CD8-positive, alpha-beta memory T cell (primary cell): ENCODE measurements around the gene SGSH. TPM values are rescaled to one million over a fixed set of nuclear protein-coding genes. Genes with fewer than 3 reads are reported as not detected.

ENCODE experiments used
- CTCF ChIA-PET: fragments of 350-600 bp; sonication (Branson Sonifier 250); formaldehyde crosslinking; loops from one replicate; lab custom pipeline; 2021; ENCODE audit warnings: antibody characterized with exemption; lab: Charles Lee
- POLR2A ChIA-PET: fragments of 350-600 bp; sonication (Branson Sonifier 250); formaldehyde crosslinking; loops from one replicate; lab custom pipeline; 2021; ENCODE audit warnings: antibody characterized with exemption; lab: Charles Lee
- DNase-seq, 5 donors: peaks; one replicate each; pipeline versions ENCODE4 v3.0.0 to v3.0.0-alpha.2; 2020 to 2022; ENCODE audit warnings: mixed read lengths in 1 of 5
- H3K27ac ChIP-seq: one replicate; pipeline ENCODE4 v1.7.0; 2013; ENCODE audit warnings: low read depth, mild to moderate bottlenecking, low read length, moderate library complexity
- H3K27me3 ChIP-seq: 2 replicates; pipeline ENCODE4 v1.7.0; 2013; ENCODE audit warnings: low read length, mild to moderate bottlenecking; ENCODE audit not compliant: insufficient read depth, poor library complexity, severe bottlenecking
- H3K36me3 ChIP-seq: 2 replicates; pipeline ENCODE4 v1.7.0; 2013; ENCODE audit warnings: mild to moderate bottlenecking, low read length, moderate library complexity; ENCODE audit not compliant: insufficient read depth
- H3K4me1 ChIP-seq: 2 replicates; pipeline ENCODE4 v1.7.0; 2013; ENCODE audit warnings: mild to moderate bottlenecking, low read length, moderate library complexity; ENCODE audit not compliant: insufficient read depth
- H3K4me3 ChIP-seq: 2 replicates; pipeline ENCODE4 v1.7.0; 2013; ENCODE audit warnings: mild to moderate bottlenecking, low read length
- H3K9me3 ChIP-seq: 2 replicates; pipeline ENCODE4 v1.7.0; 2013; ENCODE audit warnings: mild to moderate bottlenecking, low read length
- H3K27ac Mint-ChIP-seq, 8 donors: one replicate each; pipeline ENCODE4 v1.8.0; 2020 to 2021; ENCODE audit warnings: mixed read lengths in 8 of 8, mild to moderate bottlenecking in 6 of 8, inconsistent platforms in 3 of 8, moderate library complexity in 3 of 8
- H3K27me3 Mint-ChIP-seq, 2 donors: one replicate each; pipeline ENCODE4 v1.8.0; 2020 to 2021; ENCODE audit warnings: mixed read lengths in 2 of 2, mild to moderate bottlenecking in 1 of 2, moderate library complexity in 1 of 2
- H3K36me3 Mint-ChIP-seq, 3 donors: one replicate each; pipeline ENCODE4 v1.8.0; 2020 to 2021; ENCODE audit warnings: mixed read lengths in 3 of 3, inconsistent platforms in 1 of 3, mild to moderate bottlenecking in 1 of 3
- H3K4me1 Mint-ChIP-seq, 3 donors: one replicate each; pipeline ENCODE4 v1.8.0; 2020 to 2021; ENCODE audit warnings: mixed read lengths in 3 of 3, inconsistent platforms in 1 of 3, mild to moderate bottlenecking in 1 of 3
- H3K4me3 Mint-ChIP-seq, 7 donors: one replicate each; pipeline ENCODE4 v1.8.0; 2020 to 2021; ENCODE audit warnings: mixed read lengths in 7 of 7, mild to moderate bottlenecking in 6 of 7, moderate library complexity in 4 of 7, inconsistent platforms in 2 of 7
- H3K9me3 Mint-ChIP-seq, 5 donors: one replicate each; pipeline ENCODE4 v1.8.0; 2020 to 2022; ENCODE audit warnings: mixed read lengths in 5 of 5, mild to moderate bottlenecking in 3 of 5, moderate library complexity in 2 of 5, inconsistent platforms in 1 of 5
- polyA plus RNA-seq: library from polyadenylated mRNA; unstranded; fragments of 300-500 nt; fragmentation: Illumina TruSeq; gene quantifications from one replicate; pipeline ENCODE4 v1.2.3, GENCODE V29; 2021
- total RNA-seq, 2 experiments: library from RNA; stranded (reverse); gene quantifications; one replicate each; pipeline ENCODE4 v1.2.3, GENCODE V29; 2021

Gene SGSH
- total RNA-seq (10 to 100 TPM; 23.2 to 27.2 TPM), polyA plus RNA-seq (46.7 TPM)

DNA sequence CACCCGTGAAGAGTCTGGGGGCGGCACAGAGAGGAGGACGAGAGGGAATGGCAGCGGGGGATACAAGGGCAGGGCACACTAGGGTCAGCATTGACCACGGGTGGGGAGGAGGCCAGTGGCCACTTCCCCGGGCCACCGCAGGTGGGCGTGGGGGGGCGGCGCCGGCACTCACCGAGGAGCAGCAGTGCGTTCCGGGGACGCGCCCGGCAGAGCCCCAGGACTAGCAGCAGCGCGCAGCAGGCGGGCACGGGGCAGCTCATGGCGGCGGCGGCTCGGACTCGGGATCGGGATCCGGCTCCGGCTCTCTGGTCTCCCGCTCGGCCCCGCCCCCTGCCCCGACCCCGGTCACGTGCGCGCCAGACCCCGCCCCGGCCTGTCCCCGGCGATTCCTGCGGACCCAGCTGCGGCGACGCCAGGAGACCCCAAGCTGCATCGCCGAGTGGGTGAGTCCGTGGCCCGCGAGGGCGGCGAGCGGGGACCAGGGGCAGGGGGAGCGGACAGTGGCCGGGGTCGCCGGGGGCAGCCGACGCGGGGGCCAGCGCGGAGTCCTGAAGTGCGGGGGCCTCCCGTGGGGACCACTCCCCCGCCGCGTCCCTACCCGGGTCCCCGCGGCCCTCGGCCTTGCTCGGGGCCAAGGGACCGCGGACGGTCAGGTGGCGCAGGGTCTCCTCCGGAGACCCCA lies at the start of gene SGSH, which contains the start of gene SLC26A11:
Gene SGSH (minus strand): TSS at position 280 of the 682 bp plus-strand sequence. CDS start 20 bp downstream, at position 260.
Gene SLC26A11 (plus strand): TSS at position 374 of the 682 bp plus-strand sequence. CDS start 1,134 bp downstream, outside the sequence.
- Histone ChIP-seq H3K9me3 (no peaks in the 10 kb centered on the region), H3K27ac (peak within 1 kb of the TSS; percentile 94), H3K4me3 (peak within 1 kb of the TSS; percentile 99), H3K27me3 (no peaks in the 10 kb centered on the region), H3K4me1 (peaks cover 31% of the 10 kb centered on the region), H3K36me3 (peaks cover 7% of the 10 kb centered on the region)
- no peaks in the 10 kb centered on the region for H3K27me3 Mint-ChIP-seq
- peaks cover 42 to 67% (median 44%) of the 10 kb centered on the region in 3 donors for H3K4me1 Mint-ChIP-seq
- H3K27ac Mint-ChIP-seq = peak within 1 kb of the TSS; percentile 87 to 99 (median 96)
- peak; percentile 31 to 71 (median 49) for DNase-seq
- H3K9me3 Mint-ChIP-seq = no peaks in the 10 kb centered on the region
- ChIA-PET CTCF (interaction anchor here (0.8 to 1.7 kb wide), 3 partner anchors 18 to 25 kb away, joined by 3 to 10 read pairs (median 3); no protein-coding TSS in a partner anchor), POLR2A (interaction anchor here (1.3 kb wide), 1 partner anchor 41 kb away, joined by 7 read pairs; no protein-coding TSS in a partner anchor)
- H3K36me3 Mint-ChIP-seq = peaks cover 0 to 63% (median 22%) of the 10 kb centered on the region in 3 donors
- H3K4me3 Mint-ChIP-seq = peak within 1 kb of the TSS; percentile 90 to 99 (median 95)

DNA sequence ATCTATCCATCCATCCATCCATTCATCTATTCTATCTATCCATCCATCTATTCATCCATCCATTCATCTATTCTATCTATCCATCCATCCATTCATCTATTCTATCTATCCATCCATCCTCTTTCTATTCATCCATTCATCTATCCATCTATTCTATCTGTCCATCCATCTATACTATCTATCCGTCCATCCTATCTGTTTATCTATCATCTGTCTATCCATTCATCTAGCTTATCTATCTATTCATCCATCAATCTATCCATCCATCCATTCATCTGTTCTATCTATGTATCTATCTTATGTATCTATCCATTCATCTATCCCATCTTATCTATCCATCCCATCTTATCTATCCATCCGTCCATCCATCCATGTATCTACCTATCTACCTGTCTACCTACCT lies 49.3 kb upstream of the SGSH start:
- H3K4me1 ChIP-seq = peaks cover 84% of the 10 kb centered on the region
- no peak overlapping the region for H3K27ac ChIP-seq

DNA sequence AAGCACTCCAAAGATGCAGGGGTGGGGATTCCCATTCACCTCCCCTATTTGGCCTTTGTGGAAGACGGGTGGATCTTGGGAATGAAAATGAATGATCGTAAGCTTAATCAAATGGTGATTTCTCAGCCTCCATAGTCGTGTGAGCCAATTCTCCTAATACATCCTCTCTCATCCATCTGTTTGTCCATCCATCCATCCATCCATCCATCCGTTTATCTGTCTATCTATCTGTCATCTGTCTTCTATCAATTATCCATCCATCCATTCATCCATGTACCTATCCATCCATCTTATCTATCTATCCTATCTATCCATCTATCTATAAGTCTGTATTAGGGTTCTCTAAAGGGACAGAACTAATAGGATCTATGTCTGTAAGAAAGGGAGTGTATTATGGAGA lies 48.3 kb upstream of the SGSH start:
- H3K4me3 Mint-ChIP-seq = no peak overlapping the region
- peaks cover 9 to 39% (median 12%) of the 10 kb centered on the region in 3 donors for H3K36me3 Mint-ChIP-seq
- no peak overlapping the region for H3K27ac ChIP-seq
- peaks cover 75% of the 10 kb centered on the region for H3K4me1 ChIP-seq
- POLR2A ChIA-PET = interaction anchor here (0.6 kb wide), 1 partner anchor 13 kb away, joined by 4 read pairs; no protein-coding TSS in a partner anchor
- H3K4me1 Mint-ChIP-seq = peaks cover 37 to 41% (median 37%) of the 10 kb centered on the region in 3 donors
- no peaks in the 10 kb centered on the region for H3K9me3 ChIP-seq
- peaks cover 39% of the 10 kb centered on the region for H3K36me3 ChIP-seq
- CTCF ChIA-PET = no interaction called here
- H3K9me3 Mint-ChIP-seq = no peaks in the 10 kb centered on the region
- no peak overlapping the region for H3K27ac Mint-ChIP-seq
- no peaks in the 10 kb centered on the region for H3K27me3 ChIP-seq
- DNase-seq = no peak
- no peak overlapping the region for H3K4me3 ChIP-seq
- peaks cover 0 to 3% of the 10 kb centered on the region in 2 donors for H3K27me3 Mint-ChIP-seq

More for the DNA sequence above, 49.3 kb upstream of the SGSH start:
- Mint-ChIP-seq H3K27me3 (peaks cover 0 to 2% of the 10 kb centered on the region in 2 donors), H3K36me3 (peaks cover 9 to 45% (median 12%) of the 10 kb centered on the region in 3 donors), H3K4me1 (peaks cover 41 to 45% (median 42%) of the 10 kb centered on the region in 3 donors), H3K27ac (no peak overlapping the region), H3K9me3 (no peaks in the 10 kb centered on the region), H3K4me3 (no peak overlapping the region)
- no peaks in the 10 kb centered on the region for H3K9me3 ChIP-seq
- no peak overlapping the region for H3K4me3 ChIP-seq
- no peaks in the 10 kb centered on the region for H3K27me3 ChIP-seq
- CTCF ChIA-PET = no interaction called here
- DNase-seq = no peak
- H3K36me3 ChIP-seq = peaks cover 39% of the 10 kb centered on the region
- POLR2A ChIA-PET = no interaction called here

DNA sequence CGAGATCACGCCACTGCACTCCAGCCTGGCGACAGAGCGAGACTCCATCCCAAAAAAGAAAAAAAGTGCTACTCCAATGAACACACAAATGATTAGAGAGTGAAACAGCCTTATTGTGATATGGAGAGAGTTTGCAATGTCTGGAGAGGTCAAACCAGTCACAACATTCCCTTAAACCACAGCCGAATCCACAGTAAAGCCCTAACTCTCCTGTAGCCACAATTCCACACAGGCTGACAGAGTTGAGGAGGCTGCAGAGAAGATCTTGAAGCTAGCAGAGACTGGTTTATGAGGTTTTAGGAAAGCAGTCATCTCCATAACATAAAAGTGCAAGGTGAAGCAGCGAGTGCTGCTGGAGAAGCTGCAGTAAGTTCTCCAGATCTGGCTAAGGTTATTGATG lies 47.3 kb upstream of the SGSH start:
- ChIA-PET POLR2A (no interaction called here), CTCF (no interaction called here)
- DNase-seq = no peak
- H3K36me3 Mint-ChIP-seq = peaks cover 9 to 31% (median 12%) of the 10 kb centered on the region in 3 donors
- H3K4me3 Mint-ChIP-seq = peak overlapping the region; percentile 20 to 96 (median 53)
- no peaks in the 10 kb centered on the region for H3K9me3 Mint-ChIP-seq
- H3K36me3 ChIP-seq = peaks cover 31% of the 10 kb centered on the region
- no peaks in the 10 kb centered on the region for H3K9me3 ChIP-seq
- H3K27ac Mint-ChIP-seq = peak overlapping the region in 6 of 8 donors; percentile 44 to 84 (median 64)
- peaks cover 32 to 37% (median 36%) of the 10 kb centered on the region in 3 donors for H3K4me1 Mint-ChIP-seq
- no peak overlapping the region for H3K4me3 ChIP-seq
- no peak overlapping the region for H3K27ac ChIP-seq
- H3K4me1 ChIP-seq = peaks cover 73% of the 10 kb centered on the region
- H3K27me3 Mint-ChIP-seq = peaks cover 0 to 3% of the 10 kb centered on the region in 2 donors
- no peaks in the 10 kb centered on the region for H3K27me3 ChIP-seq

DNA sequence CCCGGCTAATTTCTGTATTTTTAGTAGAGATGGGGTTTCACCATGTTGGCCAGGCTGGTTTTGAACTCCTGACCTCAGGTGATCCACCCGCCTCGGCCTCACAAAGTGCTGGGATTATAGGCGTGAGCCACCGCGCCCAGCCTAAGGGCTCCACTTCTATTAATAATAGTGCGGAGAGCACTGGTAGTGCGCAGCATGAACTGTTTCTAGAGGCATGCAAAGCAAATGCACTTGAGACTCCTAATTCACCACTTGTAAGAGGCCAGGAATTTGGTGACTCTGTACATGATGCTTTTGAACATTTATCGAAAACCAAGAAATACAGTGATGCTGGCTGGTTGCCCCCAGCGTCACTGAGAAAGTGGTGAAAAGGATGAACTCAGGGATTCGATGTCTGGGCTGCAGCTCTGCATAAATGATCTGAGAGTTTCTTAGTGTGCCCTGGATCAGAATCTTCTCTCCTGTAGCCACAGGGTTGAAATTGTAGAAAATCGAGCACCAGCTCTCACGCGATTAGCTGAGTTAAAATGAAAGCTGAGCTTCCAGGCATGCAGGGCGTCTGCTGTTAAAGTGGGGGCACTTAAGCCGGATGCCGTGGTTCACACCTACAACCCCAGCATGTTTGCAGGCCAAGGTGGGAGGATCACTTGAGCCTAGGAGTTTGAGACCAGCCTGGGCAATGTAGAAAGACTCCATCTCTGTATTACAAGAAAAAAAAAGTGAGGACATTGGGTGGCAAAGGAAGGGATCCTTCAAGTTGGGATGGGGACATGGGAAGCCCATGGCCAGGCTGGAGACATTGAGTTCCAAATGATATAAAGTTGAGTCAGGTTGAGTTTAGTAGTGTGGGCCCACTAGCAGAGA lies 45.3 kb upstream of the SGSH start:
- Mint-ChIP-seq H3K36me3 (peaks cover 9 to 30% (median 9%) of the 10 kb centered on the region in 3 donors), H3K9me3 (no peaks in the 10 kb centered on the region), H3K4me1 (peaks cover 40 to 45% (median 42%) of the 10 kb centered on the region in 3 donors), H3K4me3 (peak overlapping the region; percentile 93 to 100 (median 96)), H3K27ac (peak overlapping the region; percentile 79 to 96 (median 90)), H3K27me3 (peaks cover 0 to 3% of the 10 kb centered on the region in 2 donors)
- Histone ChIP-seq H3K4me1 (peaks cover 72% of the 10 kb centered on the region), H3K36me3 (peaks cover 26% of the 10 kb centered on the region), H3K4me3 (peak overlapping the region; percentile 98), H3K27me3 (no peaks in the 10 kb centered on the region), H3K9me3 (no peaks in the 10 kb centered on the region), H3K27ac (peak overlapping the region; percentile 40)
- CTCF ChIA-PET = interaction anchor here (0.8 to 2.8 kb wide), 7 partner anchors 10 to 164 kb away, joined by 3 to 13 read pairs (median 4); partner anchors contain the start of gene GAA
- DNase-seq = peak; percentile 62 to 89 (median 66)
- POLR2A ChIA-PET = interaction anchor here (0.6 to 2.6 kb wide), 8 partner anchors 10 to 183 kb away, joined by 3 to 12 read pairs (median 5); no protein-coding TSS in a partner anchor

DNA sequence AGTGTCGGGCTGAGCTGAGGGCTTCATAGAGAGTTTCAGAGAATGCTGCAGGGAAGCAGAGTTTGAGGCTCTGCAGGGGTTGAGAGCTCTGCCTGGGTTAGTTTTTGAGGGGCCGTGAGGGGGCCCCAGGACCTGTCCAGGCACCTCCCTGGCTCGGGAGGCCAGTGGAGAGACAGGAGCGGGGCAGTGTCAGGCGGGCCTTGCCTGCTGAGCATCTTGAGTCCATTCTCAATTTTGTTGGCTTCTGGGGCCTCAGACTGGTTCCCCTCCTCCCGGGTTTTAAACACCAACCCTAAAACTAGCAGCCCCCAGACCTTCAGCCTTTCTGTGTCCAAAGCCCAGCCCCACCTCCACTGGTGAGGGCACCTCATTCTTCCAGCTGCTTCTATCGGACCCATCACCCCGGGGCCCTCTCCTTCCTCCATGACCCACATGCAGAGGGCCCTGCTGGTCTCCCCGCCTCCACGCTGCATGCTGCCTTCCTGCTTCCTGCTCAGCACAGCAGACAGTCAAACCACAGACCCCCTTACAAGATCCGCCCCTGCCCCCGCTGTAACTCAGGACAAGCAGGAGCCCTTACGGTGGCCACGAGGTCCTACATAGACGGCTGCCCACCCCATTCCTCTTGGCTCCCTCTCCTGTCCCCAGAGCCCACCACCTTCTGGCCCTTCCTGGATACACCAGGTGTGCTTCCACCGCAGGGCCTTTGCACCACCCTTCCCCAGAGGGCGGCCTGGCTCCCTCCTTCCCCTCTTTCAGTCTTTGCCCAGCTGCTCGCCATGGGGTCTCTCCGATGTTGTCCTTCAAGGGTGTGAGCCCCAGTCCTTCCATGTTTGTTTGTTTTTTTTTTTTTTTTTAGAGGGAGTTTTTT lies 44.3 kb upstream of the SGSH start:
- peak overlapping the region; percentile 79 to 96 (median 90) for H3K27ac Mint-ChIP-seq
- Histone ChIP-seq H3K27me3 (no peaks in the 10 kb centered on the region), H3K27ac (peak overlapping the region; percentile 52), H3K4me3 (peak overlapping the region; percentile 98), H3K9me3 (no peaks in the 10 kb centered on the region), H3K36me3 (peaks cover 16% of the 10 kb centered on the region), H3K4me1 (peaks cover 67% of the 10 kb centered on the region)
- POLR2A ChIA-PET = interaction anchor here (0.6 to 2.6 kb wide), 7 partner anchors 9 to 182 kb away, joined by 3 to 12 read pairs (median 5); no protein-coding TSS in a partner anchor
- peaks cover 8 to 30% (median 9%) of the 10 kb centered on the region in 3 donors for H3K36me3 Mint-ChIP-seq
- peaks cover 0 to 6% of the 10 kb centered on the region in 2 donors for H3K27me3 Mint-ChIP-seq
- peak; percentile 42 to 80 (median 63) for DNase-seq
- peaks cover 44 to 50% (median 47%) of the 10 kb centered on the region in 3 donors for H3K4me1 Mint-ChIP-seq
- no peaks in the 10 kb centered on the region for H3K9me3 Mint-ChIP-seq
- CTCF ChIA-PET = interaction anchor here (0.9 to 2.8 kb wide), 6 partner anchors 10 to 163 kb away, joined by 3 to 13 read pairs (median 4); partner anchors contain the start of gene GAA
- peak overlapping the region; percentile 93 to 100 (median 96) for H3K4me3 Mint-ChIP-seq
